ENCODE data around the gene PPT1.

PPT1 gene

DNA sequence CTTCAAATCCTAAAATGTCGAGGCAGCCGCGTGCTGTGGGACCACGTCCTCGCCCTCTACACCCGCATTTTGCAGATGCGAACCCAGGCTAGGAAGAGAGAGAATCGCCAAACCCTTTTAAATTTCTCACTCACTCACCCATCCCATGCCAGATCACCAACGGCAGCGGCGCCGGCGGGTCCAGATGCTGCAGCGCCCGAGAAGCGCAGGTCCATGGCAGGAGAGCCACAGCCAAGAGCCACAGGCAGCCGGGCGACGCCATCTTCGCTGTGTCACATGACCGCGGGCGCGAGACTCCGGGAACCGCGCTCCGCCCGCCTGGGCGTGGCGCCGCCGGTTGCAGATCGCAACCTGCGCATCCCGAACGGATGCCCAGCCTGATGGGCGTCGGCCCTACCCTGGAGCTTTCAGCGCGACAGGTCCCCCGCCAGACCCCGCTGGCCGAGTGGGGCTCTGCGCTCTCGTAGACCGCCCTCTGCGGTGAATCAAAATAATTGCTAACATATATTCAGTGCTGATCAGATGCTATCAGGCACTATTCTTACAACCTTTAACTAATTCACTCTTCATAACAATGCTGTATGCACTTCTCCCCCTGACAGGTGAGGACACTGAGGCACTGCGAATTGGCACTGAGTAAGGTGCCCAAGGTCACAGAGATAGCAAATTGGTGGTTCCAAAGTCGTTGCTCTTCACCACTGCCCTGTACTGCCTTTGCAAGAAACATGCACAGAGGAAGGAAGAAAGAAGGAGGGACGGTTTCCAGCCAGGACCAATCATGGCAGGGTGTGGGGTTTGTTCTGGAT is at the start of gene PPT1:
TSS of gene PPT1 (minus strand) at position 276 of the 806 bp plus-strand sequence. CDS start at position 262, 14 bp downstream.
- peak; percentile 6 to 86 (median 74) for DNase-seq

DNA sequence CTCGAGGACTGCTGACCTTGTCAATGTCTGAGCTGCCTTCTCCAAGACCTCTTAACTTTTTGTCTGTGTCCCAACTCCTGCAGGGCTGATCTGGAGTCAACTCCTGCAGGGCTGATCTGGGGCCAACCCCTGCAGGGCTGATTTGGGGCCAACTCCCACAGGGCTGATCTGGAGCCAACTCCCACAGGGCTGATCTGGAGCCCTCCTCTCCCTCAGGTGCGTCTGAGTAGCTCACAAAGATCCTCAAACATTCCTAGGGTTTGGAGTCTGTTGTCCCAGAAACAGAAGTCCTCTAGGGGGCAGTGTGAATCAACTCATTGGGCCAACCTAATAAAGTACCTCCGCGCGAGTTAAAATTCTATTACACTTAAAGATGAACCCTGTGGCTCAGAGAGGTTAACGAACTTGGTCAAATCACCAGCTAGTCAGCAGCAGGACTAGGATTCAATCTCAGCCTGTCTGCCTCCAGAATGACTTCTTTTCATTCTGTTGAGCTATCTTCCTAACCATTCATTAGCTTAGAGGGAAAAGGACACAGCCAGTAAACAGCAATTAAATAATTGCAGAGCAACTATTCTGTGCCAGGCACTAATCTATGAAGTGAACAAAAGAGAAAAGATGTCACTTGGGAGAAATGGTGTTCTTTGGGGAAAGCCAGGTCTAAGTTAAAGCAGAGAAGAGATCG is 47.0 kb upstream of the PPT1 start:
- peak in 8 of 14 donors; percentile 1 to 38 (median 12) for DNase-seq

DNA sequence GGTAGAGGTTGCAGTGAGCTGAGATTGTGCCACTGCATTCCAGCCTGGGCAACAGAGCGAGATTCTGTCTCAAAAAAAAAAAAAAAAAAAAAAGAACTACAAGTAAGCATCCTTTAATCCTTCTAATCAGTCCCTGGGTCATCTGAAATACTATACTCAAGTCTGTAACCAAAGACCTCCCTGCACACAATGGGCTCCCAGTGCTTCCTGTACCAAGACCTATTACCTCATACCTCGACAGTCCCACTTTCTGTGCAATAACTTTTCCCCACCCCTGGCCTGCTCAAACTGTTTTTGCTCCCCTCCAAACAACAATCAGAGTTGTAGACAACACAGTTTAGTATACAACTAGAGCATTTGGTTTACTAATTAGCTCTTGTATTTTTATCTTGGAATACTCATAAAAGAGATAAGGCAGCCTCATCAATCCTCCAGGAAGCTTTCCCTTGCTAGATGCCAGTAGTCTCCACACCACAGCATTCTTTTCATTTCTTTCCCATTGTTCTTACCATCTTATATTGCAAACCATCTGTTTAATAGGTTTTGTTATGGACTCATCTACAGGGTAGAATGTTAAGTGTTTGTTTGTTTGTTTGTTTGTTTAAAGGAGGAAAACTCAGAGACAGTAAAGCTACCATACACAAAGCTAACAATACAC is 45.0 kb upstream of the PPT1 start:
- no peak for DNase-seq

DNA sequence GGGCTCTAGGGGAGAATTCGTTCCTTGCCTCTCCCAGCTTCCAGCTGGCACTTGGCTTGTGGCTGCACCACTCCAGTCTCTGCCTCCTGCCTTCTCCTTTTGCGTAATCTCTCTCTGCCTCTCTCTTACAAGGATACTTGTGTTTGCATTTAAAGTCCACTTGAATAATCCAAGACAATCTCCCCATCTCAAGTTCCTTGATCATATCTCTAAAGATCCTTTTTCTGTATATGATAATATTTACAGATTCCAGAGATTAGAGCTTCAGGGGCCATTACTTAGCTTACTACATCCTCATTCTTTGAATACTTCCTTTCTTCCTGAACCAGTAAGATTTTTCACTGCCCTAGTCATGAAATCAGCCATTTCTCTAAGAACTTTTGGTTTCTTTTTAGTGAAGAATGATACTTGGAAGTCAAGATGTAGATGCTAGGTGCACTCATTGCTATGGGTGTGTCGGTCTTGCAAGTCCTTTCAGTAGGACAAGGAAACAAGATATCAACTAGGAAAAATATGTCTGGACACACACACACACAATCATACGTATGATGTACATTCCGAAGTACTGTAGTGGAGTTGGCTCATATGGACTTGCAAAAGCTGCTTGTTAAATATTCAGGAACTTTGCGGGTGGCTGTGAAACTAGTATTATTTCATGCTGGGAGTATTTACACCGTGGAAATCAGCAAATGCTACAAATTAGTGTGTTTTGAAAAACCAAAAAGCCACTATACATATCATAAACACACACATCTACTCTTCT is 43.3 kb upstream of the PPT1 start:
- DNase-seq, result no peak

DNA sequence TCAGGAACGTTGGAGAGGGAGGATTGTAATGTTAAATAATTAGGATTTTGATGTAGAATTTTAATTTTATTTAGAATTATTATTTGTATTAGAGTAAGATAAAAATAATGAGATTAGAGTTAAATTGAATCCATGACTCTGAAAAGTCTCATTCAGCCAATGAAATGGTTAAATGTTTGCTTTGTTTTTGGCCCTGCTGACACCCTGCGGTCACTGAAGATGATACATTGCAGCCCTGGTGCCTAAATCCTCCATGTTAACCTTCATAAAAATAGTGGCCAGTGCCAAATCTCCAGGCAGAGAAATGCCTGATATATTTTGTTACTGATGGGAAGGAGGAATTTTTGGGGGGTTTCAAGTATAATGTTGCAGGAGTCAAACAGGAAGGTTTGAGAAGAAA is 36.8 kb upstream of the PPT1 start:
- no peak for DNase-seq

DNA sequence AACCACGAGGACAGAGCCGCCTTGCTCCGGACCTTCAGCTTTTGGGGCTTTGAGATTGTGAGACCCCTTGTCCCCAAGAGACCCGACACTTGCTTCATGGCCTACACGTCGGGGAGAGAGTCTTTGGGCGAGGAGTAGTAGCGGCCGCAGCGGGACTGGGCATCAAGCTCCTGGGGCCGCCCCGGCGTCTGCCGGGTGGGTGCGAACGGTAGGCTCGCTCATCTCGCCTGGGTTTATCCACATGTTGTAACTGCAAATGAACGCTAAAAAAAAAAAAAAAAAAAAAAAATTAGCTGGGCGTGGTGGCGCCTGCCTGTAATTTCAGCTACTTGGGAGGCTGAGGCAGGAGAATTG is 36.2 kb upstream of the PPT1 start:
- no peak for DNase-seq

DNA sequence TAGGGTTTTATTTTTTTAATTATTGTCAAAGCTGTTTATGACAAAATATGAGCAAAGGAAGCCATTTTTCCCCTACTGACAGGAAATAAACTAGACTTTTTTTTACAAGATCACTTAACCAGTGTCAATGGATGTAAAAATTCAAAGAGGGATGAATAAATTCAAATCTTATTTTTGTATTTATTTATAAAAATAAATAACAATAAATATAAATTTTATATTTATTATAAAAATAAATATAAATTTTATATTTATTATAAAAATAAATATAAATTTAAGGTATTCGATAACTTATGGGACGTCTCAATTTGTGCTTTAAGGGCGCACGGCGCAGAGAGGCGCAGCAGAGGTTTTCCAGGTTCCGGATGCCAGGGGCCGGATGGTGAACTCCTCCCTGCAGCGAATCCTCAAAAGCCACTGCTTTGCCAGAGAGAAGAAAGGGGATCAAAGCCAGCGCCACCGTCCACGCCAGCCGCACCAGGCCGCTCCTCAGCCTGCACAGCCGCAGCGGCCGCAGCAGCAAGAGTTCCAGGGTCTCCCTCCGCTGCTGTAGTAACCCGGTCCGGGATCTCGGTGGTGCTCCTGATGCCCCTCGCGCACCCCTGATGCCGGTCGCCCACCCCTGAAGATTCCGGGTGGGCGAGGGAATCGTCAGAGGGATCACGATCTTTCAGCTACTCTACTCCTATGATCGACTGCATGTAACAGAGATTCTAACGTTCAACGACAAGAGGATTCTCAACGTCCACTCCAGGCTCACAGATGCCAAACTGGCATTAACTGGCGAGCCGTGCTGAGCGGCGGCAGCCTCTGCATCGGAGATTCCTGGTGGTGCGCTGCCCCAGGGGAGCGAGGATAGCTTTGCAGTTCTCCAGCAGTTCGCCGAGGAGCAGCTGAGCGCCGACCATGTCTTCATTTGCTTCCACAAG is 35.6 kb upstream of the PPT1 start:
- peak in 3 of 14 donors; percentile 1 to 31 (median 13) for DNase-seq

DNA sequence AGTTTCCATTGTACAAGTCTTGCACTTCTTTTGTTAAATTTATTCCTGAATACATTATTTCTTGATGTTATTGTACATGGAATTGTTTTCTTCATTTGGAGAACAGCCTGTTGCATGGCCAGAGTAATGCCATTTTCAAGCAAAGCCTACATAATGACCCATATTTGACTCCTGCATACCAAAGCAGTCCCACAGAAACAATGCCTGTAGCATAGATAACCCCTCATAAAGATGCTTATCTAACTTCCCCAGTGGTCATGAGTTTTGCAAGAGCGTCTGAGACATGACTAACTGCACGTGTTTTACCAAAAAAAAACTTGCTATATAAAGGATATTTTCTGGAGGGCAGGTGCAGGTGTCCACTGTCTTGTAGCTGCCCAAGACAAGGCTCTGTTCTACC is 33.8 kb upstream of the PPT1 start:
- no peak for DNase-seq

DNA sequence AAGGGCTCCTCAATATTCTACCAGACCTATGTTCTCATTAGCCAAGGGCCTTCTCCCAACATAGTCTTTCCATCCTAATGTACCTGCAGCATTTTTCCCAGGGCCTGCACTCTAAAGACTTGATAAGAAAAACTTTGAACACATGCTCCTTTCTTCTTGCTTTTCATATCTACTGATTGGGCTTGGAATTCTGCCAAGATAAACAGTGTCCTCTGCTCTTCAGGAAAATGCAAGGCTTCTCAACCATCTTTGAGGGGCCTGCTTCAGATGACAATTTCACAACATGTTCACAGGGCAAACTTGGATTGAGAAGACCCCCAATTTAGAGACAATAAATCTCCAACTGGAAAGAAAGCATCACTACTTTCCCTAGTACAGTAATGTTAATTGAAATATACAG is 25.8 kb upstream of the PPT1 start:
- no peak for DNase-seq

DNA sequence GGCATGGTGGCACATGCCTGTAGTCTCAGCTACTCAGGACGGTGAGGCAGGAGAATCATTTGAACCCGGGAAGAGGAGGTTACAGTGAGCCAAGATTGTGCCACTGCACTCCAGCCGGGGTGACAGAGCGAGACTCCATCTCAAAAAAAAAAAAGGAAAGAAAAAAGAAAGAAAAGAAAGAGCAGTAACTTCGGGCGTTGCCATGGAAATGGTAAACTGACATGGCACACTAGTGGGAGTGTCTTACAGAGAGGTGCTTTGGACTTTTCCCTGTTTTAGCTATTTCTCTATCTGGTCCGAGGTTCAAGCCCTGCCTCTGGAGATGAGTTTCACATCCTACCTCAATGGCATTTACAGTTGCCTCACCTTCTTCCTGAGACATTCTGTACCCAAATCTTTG is 23.1 kb upstream of the PPT1 start:
- DNase-seq, result no peak

DNA sequence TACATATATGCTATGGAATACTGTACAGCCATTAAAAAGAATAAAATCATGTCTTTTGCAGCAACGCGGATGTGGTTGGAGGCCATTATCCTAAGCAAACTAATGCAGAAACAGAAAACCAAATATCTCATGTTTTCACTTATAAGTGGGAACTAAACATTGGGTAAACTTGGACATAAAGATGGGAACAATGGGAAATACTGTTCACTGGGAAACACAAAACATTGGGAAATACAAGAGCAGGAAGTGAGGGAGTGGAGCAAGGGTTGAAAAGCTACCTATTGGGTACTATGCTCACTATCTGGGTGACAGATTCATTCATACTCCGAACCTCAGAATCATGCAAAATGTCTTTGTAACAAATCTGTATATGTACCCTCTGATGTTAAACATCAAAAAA is 17.3 kb upstream of the PPT1 start:
- DNase-seq, result no peak

DNA sequence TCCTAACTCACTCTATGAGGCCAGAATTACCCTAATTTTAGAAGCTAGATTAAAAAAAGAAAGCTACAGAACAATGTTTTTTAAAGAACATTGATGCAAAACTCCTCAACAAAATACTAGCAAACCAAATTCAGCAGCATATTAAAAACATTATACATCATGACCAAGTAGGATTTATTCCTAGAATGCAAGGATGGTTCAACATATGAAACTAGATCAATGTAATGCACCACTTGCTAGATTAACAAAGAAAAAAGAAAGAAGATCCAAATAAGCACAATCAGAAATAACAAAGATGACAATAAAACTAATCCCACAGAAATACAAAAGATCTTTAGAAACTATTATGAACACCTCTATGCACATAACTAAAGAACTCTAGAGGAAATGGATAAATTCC is 13.3 kb upstream of the PPT1 start:
- no peak for DNase-seq

DNA sequence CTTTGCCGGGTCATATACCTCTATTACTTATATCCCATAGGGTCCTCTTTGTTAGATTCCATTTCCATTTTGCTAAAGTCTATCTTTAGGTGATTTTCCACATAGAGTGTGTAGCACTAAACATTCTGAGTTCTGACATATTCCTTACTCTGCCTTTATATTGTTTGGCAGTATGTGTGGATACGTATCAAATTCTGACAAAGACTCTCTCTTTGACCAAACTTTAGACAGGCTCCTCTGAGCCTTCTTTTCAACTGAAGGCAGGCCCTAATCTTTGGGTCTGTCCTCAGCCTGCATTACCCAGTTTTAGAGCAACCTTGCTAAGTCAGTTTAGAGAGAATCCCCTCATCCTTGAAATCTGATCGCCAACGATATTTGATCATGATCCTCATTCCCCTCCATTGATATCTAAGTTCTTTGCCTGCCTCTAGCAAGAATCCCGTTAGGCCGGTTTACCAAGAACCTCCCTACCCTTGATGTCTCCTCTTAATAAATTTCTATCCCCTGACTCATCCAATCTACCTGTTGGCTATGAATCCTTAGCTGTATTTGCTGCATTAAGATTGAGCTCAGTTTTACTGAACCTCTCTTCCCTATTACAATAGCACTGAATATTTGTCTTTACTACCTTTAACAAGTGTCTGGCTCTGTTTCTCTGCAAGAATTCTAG is 10.4 kb upstream of the PPT1 start:
- DNase-seq, result no peak

DNA sequence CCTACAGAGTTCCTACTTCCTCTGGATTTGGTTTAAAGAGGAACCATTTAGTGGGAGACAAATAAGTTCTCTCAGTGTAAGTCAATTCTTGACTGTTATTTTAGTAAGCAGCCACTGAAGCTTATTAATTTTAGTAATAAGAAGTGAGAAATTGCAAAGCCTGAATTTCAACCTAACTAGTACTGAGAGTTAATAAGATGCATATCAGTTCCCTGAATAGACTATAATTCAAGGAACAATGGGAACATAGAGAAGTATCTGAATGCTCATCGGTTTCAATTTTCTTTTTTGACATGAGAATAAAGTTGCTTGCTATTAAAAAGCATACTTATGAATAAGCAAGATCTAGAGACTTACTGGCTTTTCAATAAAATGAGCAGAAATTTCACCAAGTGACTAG is 8.0 kb upstream of the PPT1 start:
- no peak for DNase-seq

DNA sequence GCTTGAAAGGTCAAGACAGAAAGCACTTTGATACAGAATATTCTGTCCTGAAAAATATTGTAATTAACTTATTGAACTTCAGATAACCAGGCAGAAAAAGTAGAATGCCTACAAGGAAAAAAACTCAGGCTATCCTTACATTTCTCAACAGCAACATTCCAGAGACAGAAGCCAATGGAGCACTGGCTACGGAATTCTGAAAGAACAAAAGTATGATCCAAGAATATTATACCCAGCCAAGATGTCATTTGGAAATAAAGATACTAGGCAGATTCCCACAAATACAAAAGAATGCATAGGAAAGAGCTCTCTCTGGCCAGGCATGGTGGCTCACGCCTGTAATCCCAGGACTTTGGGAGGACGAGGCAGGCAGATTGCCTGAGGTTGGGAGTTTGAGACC is 5.8 kb upstream of the PPT1 start:
- DNase-seq, result no peak

DNA sequence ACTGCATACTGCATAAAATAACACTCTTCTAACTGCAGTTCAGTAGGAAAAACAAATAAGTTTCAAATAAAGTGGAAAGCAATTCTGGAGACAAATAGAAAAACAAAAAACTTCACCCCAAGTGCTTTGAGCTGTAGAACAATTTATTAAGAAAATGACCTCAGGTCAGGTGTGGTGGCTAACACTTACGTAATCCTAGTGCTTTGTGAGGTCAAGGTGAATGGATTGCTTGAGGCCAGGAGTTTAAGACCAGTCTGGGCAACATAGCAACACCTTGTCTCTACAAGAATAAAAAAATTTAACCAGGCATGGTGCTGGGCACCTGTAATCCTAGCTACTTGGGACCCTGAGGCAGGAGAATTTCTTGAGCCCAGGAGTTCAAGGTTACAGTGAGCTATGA is 5.0 kb upstream of the PPT1 start:
- DNase-seq, result no peak

DNA sequence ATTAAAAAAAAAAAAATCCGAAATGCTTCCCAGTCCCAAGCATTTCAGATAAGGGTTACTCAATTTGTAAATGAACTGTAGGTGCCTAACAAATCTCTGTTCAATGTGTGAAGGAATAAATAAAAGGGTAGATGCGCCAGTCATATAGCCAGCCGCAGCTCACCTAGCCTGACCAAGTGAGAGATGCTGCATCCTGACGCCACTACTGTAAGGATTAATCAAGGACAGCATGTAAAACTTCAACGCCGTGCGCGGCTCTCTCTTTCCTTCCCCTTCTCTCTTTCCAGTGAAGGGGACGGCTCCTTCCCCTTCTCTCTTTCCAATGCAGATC is 441 bp downstream of the PPT1 start:
- peak in 1 of 14 donors; percentile 76 for DNase-seq

DNA sequence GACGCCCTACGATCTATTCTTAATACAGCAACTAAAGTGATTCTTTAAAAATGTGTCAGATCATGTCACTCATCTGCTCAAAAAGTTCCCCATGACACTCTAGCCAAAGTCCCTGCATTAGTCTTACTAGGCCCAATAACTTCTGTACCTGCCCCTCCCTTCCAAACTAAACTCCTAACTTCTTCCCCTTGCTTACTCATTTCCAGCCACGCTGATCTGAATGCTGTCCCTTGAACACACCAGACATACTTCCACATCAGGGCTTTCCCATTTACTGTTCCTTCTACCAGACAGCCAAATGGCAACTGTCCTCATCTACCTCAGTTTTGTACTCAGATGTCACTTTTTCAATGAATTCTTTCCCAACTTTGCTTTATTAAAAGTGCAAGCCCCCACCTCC is 1.2 kb downstream of the PPT1 start:
- no peak for DNase-seq

DNA sequence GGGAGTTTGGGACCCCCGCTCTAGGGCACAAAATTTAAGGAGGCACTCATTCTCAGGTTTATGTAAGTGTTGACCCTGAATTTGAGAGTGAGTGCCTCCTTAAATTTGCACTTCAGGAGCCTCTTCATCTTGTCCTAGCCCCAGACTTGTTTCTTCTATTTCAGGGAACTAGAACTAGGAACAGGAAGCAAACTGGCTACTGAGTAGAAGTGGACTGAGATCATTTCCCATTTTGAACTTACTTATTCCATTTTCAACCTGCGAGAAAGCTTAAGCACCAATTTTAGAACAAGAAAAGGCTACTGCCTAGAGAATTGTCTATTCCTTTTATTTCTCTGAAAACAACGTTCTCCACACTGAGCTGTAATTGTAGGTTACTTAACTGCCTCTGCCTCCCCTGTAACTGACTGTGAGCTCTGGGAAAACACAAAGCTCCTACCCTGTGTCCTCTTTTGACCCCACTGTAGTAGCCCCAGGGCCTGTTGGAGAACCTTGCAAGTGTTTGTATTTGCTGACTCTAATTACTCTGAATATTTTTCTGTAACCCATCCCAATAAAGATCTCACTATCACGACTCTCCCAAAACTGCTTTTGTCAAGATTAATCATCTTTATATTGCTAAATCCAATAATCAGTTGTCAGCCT is 2.5 kb downstream of the PPT1 start:
- DNase-seq, result no peak

DNA sequence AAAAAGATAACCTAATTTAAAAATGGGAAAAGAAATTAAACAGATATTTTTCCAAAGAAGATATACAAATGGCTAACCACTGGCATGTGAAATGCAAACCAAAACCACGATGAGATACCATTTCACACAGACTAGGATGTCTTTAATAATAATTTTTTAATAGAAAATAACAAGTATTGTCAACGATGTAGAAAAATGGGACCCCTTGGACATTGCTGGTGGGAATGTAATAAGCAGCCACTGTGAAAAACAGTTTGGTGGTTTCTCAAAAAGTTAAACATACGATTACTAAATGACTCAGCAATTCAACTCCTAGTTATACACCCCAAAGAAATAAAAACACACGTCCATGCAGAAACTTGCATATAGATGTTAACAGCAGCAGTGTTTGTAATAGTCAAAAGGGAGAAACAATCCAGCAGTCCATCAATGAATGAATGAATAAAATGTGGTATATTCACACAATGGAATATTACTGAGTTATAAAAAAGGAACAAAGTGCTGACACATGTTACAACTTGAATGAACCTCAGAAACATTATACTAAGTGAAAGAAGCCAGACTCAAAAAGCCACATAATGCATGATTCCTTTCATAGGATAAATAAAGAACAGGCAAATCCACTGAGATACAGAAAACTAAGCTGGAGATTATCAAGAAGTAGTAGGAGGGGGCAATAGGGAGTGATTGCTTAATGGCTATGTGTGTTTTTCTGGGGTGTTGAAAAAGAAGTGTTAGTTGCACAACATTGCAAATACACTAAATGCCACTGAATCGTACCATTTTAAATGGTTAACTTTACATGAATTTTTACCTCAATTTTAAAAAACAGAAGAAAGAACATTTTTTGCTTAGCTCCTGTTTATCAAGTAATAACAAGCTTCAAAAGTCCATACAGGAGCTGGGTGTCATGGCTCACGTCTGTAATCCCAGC is 4.1 kb downstream of the PPT1 start:
- DNase-seq, result no peak
